SK-N-SH (cell line): ENCODE data around the gene PRKD2. TPM values are rescaled to one million over a fixed set of nuclear protein-coding genes. Genes with fewer than 3 reads are reported as not detected.

Source experiments
- CTCF ChIA-PET: fragments of 300-600, 350-600 bp; formaldehyde crosslinking; extraction: SDS; loops from one replicate; lab custom pipeline; 2021; lab: Yijun Ruan, JAX
- POLR2A ChIA-PET: fragments of 350-600 bp; sonication (Branson Sonifier 250); formaldehyde crosslinking; extraction: SDS; loops from one replicate; lab custom pipeline; 2020; ENCODE audit warnings: antibody characterized with exemption, inconsistent platforms; lab: Yijun Ruan, JAX
- DNase-seq: peaks from one replicate; pipeline ENCODE4 v3.0.0; 2012
- H2AFZ ChIP-seq: fragments of 200-600 bp; sonication (generic); 2 replicates; pipeline ENCODE4 v1.8.1; 2016; ENCODE audit warnings: antibody characterized with exemption, mild to moderate bottlenecking, low read depth
- H3F3A ChIP-seq: fragments of 200-600 bp; sonication (generic); replicated peaks from 2 replicates; pipeline ENCODE3; 2016; ENCODE audit warnings: antibody characterized with exemption, mild to moderate bottlenecking; ENCODE audit not compliant: insufficient read depth
- H3K27ac ChIP-seq, 2 experiments: fragments of 200-500 bp in 1 of 2; fragments of 200-600 bp in 1 of 2; sonication (Bioruptor generic) in 1 of 2; sonication (generic), shearing (Covaris generic) in 1 of 2; 2 replicates each; pipeline versions ENCODE4 v1.5.1 to v1.6.1; 2014 to 2016; ENCODE audit warnings: low read depth in 2 of 2, inconsistent platforms in 1 of 2, low read length in 1 of 2, mild to moderate bottlenecking in 1 of 2, mixed read lengths in 1 of 2
- H3K27me3 ChIP-seq: fragments of 200-600 bp; sonication (generic), shearing (Covaris generic); 2 replicates; pipeline ENCODE4 v1.6.1; 2016; ENCODE audit warnings: mixed run types; ENCODE audit not compliant: insufficient read depth
- H3K36me3 ChIP-seq, 2 experiments: fragments of 200-500 bp in 1 of 2; fragments of 200-600 bp in 1 of 2; sonication (Bioruptor generic) in 1 of 2; sonication (generic) in 1 of 2; replicated peaks in 1 of 2; 2 replicates each; pipeline versions ENCODE3 to v1.5.1; 2014 to 2016; ENCODE audit warnings: low read length in 1 of 2, mild to moderate bottlenecking in 1 of 2; ENCODE audit not compliant: insufficient read depth in 2 of 2, control insufficient read depth in 1 of 2
- H3K4me1 ChIP-seq, 2 experiments: fragments of 200-500 bp in 1 of 2; fragments of 200-600 bp in 1 of 2; sonication (Bioruptor generic) in 1 of 2; sonication (generic), shearing (Covaris generic) in 1 of 2; 2 replicates each; pipeline versions ENCODE4 v1.5.1 to v1.6.1; 2014 to 2016; ENCODE audit warnings: low read depth in 1 of 2, low read length in 1 of 2, mixed run types in 1 of 2; ENCODE audit not compliant: insufficient read depth in 2 of 2, control insufficient read depth in 1 of 2
- H3K4me2 ChIP-seq: fragments of 200-600 bp; sonication (generic), shearing (Covaris generic); 2 replicates; pipeline ENCODE4 v1.6.1; 2017; ENCODE audit warnings: mixed run types
- H3K4me3 ChIP-seq, 2 experiments: fragments of 200-500 bp in 1 of 2; fragments of 200-600 bp in 1 of 2; sonication (Bioruptor generic) in 1 of 2; sonication (generic), shearing (Covaris generic) in 1 of 2; 2 replicates each; pipeline versions ENCODE4 v1.5.1 to v1.8.1; 2014 to 2016; ENCODE audit warnings: low read depth in 2 of 2, inconsistent platforms in 1 of 2, low read length in 1 of 2, mild to moderate bottlenecking in 1 of 2, mixed read lengths in 1 of 2, moderate library complexity in 1 of 2
- H3K79me2 ChIP-seq: fragments of 200-600 bp; sonication (generic); 2 replicates; pipeline ENCODE4 v1.8.1; 2017; ENCODE audit warnings: mild to moderate bottlenecking; ENCODE audit not compliant: insufficient read depth
- H3K9ac ChIP-seq: fragments of 200-600 bp; sonication (generic); 2 replicates; pipeline ENCODE4 v1.6.1; 2017; ENCODE audit warnings: mixed run types
- H3K9me2 ChIP-seq: fragments of 200-600 bp; sonication (generic); 2 replicates; pipeline ENCODE4 v1.6.1; 2017; ENCODE audit warnings: mixed run types
- H3K9me3 ChIP-seq: fragments of 200-600 bp; sonication (generic); 2 replicates; pipeline ENCODE4 v1.6.1; 2017; ENCODE audit warnings: mixed run types, mild to moderate bottlenecking, moderate library complexity
- H4K20me1 ChIP-seq: fragments of 200-600 bp; sonication (generic); 2 replicates; pipeline ENCODE4 v1.6.1; 2017; ENCODE audit warnings: mild to moderate bottlenecking, mixed run types; ENCODE audit not compliant: insufficient read depth
- EZH2phosphoT487 ChIP-seq: fragments of 200-600 bp; sonication (generic); IDR thresholded peaks from 2 replicates; pipeline ENCODE4 v1.6.1; 2017; ENCODE audit warnings: low read depth, mixed run types, mild to moderate bottlenecking, antibody characterized with exemption, moderate library complexity, borderline replicate concordance
- FOXJ3 ChIP-seq: sonication (generic); formaldehyde crosslinking; IDR thresholded peaks from 2 replicates; pipeline ENCODE4 v1.5.1; 2020; ENCODE audit warnings: mild to moderate bottlenecking, missing genetic modification reagents
- FOXM1 ChIP-seq: IDR thresholded peaks from 2 replicates; pipeline ENCODE4 v1.4.0; 2012; ENCODE audit warnings: low read depth, mild to moderate bottlenecking
- GATA2 ChIP-seq: sonication (generic); formaldehyde crosslinking; IDR thresholded peaks from 2 replicates; pipeline ENCODE4 v1.5.0; 2020; ENCODE audit warnings: mild to moderate bottlenecking, missing genetic modification reagents
- MEF2A ChIP-seq: IDR thresholded peaks from 2 replicates; pipeline ENCODE4 v1.4.0; 2012; ENCODE audit warnings: low read depth, borderline replicate concordance
- NFIC ChIP-seq: IDR thresholded peaks from 2 replicates; pipeline ENCODE4 v1.4.0; 2012; ENCODE audit warnings: borderline replicate concordance
- NRF1 ChIP-seq: IDR thresholded peaks from 2 replicates; pipeline ENCODE4 v1.6.1; 2012; ENCODE audit warnings: low read depth, mild to moderate bottlenecking, low read length
- POLR2AphosphoS5 ChIP-seq: IDR thresholded peaks from 2 replicates; pipeline ENCODE4 v1.6.1; 2012; ENCODE audit warnings: low read depth, low read length
- RCOR1 ChIP-seq: fragments of 150-350 bp; IDR thresholded peaks from 2 replicates; pipeline ENCODE4 v1.6.1; 2017; ENCODE audit warnings: antibody characterized with exemption, low read length
- REST ChIP-seq: IDR thresholded peaks from 2 replicates; pipeline ENCODE4 v1.6.1; 2012; ENCODE audit warnings: mild to moderate bottlenecking, low read depth, low read length, moderate library complexity
- RFX5 ChIP-seq: IDR thresholded peaks from 2 replicates; pipeline ENCODE4 v1.6.1; 2012; ENCODE audit warnings: mild to moderate bottlenecking, improper control_type of control experiment, low read length
- RXRA ChIP-seq: IDR thresholded peaks from 2 replicates; pipeline ENCODE4 v1.4.0; 2012; ENCODE audit warnings: low read depth, mild to moderate bottlenecking, borderline replicate concordance
- SIN3A ChIP-seq: IDR thresholded peaks from 2 replicates; pipeline ENCODE4 v1.6.1; 2012; ENCODE audit warnings: low read depth, mild to moderate bottlenecking, low read length, moderate library complexity, borderline replicate concordance
- WGBS: methylation state at CpG from one replicate; pipeline ENCODE4 v1.1.6; 2017; ENCODE audit warnings: low lambda C conversion rate; 5-methylcytosine and 5-hydroxymethylcytosine counted together
- polyA plus RNA-seq, 3 experiments: library from polyadenylated mRNA; depleted of rRNA; stranded (reverse); fragments of >200 nt; gene quantifications; 2 replicates each; pipeline ENCODE4 v1.2.3, GENCODE V29; 2012
- TF ChIP-seq, protein P1 (sequence below): IDR thresholded peaks from 2 replicates; pipeline ENCODE4; 2012

The PRKD2 gene
- polyA plus RNA-seq, 1 of the 3 experiments (the other 2 are of a cell fraction), result 21.4 TPM

DNA sequence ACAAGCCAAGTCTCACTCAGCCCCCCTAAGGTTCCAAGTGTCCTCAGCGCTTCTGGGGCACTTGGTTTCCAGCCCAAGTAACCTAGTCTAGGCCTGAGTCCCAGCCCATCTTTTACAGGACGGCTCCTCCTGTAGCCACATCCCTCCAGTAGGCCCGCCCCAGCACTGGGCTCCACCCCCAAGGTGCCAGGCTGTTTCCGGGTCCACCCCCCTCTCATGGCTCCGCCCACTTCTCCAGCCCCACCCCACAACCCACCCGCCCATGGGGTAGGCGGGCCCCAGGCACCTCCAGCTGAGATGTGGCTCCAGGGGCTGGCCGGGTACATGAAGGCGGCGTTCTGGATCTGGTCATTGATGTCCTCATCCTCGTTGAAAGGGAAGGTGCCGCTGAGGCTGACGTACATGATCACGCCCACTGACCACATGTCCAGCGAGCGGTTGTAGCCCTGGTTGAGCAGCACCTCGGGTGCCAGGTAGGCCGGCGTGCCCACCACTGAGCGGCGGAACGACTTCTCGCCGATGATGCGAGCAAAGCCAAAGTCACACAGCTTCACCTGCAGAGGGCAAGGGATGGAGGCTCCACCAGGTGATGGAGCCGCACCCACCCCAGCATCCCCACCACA is 38.7 kb downstream of the PRKD2 start:
- WGBS, result 89% methylated on average over 26 of the region's 26 CpGs
- H3K36me3 ChIP-seq, result peaks cover 21 to 32% of the 10 kb centered on the region in 2 experiments
- POLR2A ChIA-PET, result no interaction called here
- no peaks in the 10 kb centered on the region for H3K9me2 ChIP-seq
- H3K4me3 ChIP-seq, result no peak overlapping the region
- no peaks in the 10 kb centered on the region for H3K79me2 ChIP-seq
- H3K4me2 ChIP-seq, result no peak overlapping the region
- H3K27me3 ChIP-seq, result no peaks in the 10 kb centered on the region
- H3K9me3 ChIP-seq, result no peaks in the 10 kb centered on the region
- H3F3A ChIP-seq, result no peaks in the 10 kb centered on the region
- CTCF ChIA-PET, result interaction anchor here (1.1 to 1.9 kb wide), 3 partner anchors 11 to 19 kb away, joined by 3 to 11 read pairs (median 3); no protein-coding TSS in a partner anchor
- H2AFZ ChIP-seq, result no peak overlapping the region
- no peak overlapping the region for H3K9ac ChIP-seq
- TF ChIP-seq EZH2phosphoT487 (no peak), RCOR1 (no peak), MEF2A (no peak), REST (no peak), GATA2 (CRISPR knock-in tag) (no peak), SIN3A (no peak), NRF1 (no peak), RXRA (no peak), FOXJ3 (CRISPR knock-in tag) (no peak)
- no peaks in the 10 kb centered on the region for H4K20me1 ChIP-seq
- no peak overlapping the region for H3K27ac ChIP-seq
- DNase-seq, result peak; percentile 89
- H3K4me1 ChIP-seq, result no peaks in the 10 kb centered on the region

- no peaks in the 10 kb centered on the region for H4K20me1 ChIP-seq
- peak; percentile 79 for DNase-seq
- TF ChIP-seq NFIC (no peak), POLR2AphosphoS5 (no peak), RFX5 (peak; percentile 100), FOXM1 (no peak)
- TF ChIP-seq, protein P1, sequence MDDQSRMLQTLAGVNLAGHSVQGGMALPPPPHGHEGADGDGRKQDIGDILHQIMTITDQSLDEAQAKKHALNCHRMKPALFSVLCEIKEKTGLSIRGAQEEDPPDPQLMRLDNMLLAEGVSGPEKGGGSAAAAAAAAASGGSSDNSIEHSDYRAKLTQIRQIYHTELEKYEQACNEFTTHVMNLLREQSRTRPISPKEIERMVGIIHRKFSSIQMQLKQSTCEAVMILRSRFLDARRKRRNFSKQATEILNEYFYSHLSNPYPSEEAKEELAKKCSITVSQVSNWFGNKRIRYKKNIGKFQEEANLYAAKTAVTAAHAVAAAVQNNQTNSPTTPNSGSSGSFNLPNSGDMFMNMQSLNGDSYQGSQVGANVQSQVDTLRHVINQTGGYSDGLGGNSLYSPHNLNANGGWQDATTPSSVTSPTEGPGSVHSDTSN, result no peak
- TF ChIP-seq, all 33 proteins: peak for 1
- Histone ChIP-seq H3K9me2 (no peaks in the 10 kb centered on the region), H3K27ac (no peak overlapping the region), H3K4me3 (no peak overlapping the region), H2AFZ (no peak overlapping the region), H3K4me1 (peaks cover 0 to 3% of the 10 kb centered on the region in 2 experiments; a peak in 1 of 4 replicates), H3K9ac (no peak overlapping the region), H3K36me3 (peaks cover 7 to 21% of the 10 kb centered on the region in 2 experiments), H3K4me2 (no peak overlapping the region), H3K27me3 (no peaks in the 10 kb centered on the region), H3F3A (peaks cover 20% of the 10 kb centered on the region), H3K79me2 (no peaks in the 10 kb centered on the region), H3K9me3 (no peaks in the 10 kb centered on the region)
- CTCF ChIA-PET, result interaction anchor here (1.1 to 3.9 kb wide), 5 partner anchors 13 to 61 kb away, joined by 3 to 24 read pairs (median 4); partner anchors contain the start of gene DACT3
- WGBS, result 96% methylated on average over 17 of the region's 21 CpGs
- POLR2A ChIA-PET, result interaction anchor here (1.2 kb wide), 1 partner anchor 54 kb away, joined by 3 read pairs; no protein-coding TSS in a partner anchor
Measured at GRCh38 chr19:46674416-46675178, 42.3 kb downstream of the PRKD2 start.
